GM19372 (cell line): Measurements from ENCODE around the gene AMN1.
"Not testable (repeated sequence)": the region's sequence is repeated elsewhere in the genome, so short reads cannot be mapped to it uniquely, and the experiment has no call there.

Experiments used
- ATAC-seq: cut with Tn5 transposase; IDR thresholded peaks from one replicate; pipeline ENCODE4 v1.9.1; 2021; ENCODE audit warnings: mild to moderate bottlenecking, low read depth, moderate library complexity; ENCODE audit not compliant: unreplicated experiment

AMN1 gene

GRCh38 chr12:31728917-31729640, at the start of gene AMN1:
AMN1 (minus strand) TSS chr12:31729021; CDS start chr12:31729008, 13 bp downstream.
- ATAC-seq: peak; percentile 95

- no peak for ATAC-seq
Observed at GRCh38 chr12:31773867-31774266, 45.0 kb upstream of the AMN1 start.

- ATAC-seq: no peak
Observed at GRCh38 chr12:31773223-31773750, 44.5 kb upstream of the AMN1 start.

GRCh38 chr12:31772685-31773222, 43.9 kb upstream of the AMN1 start:
- no peak for ATAC-seq

- ATAC-seq: no peak
Observed at GRCh38 chr12:31772186-31772585, 43.4 kb upstream of the AMN1 start.

- ATAC-seq: no peak
Observed at GRCh38 chr12:31768046-31768445, 39.2 kb upstream of the AMN1 start.

GRCh38 chr12:31765931-31766330, 37.1 kb upstream of the AMN1 start:
- ATAC-seq: no peak

GRCh38 chr12:31759632-31760459, 31.0 kb upstream of the AMN1 start:
- no peak for ATAC-seq

GRCh38 chr12:31758297-31758696, 29.5 kb upstream of the AMN1 start:
- ATAC-seq: not testable (repeated sequence)

GRCh38 chr12:31756977-31757420, 28.2 kb upstream of the AMN1 start:
- no peak for ATAC-seq

GRCh38 chr12:31752450-31752849, 23.6 kb upstream of the AMN1 start:
- no peak for ATAC-seq

- ATAC-seq: no peak
Observed at GRCh38 chr12:31751085-31751484, 22.3 kb upstream of the AMN1 start.

- no peak for ATAC-seq
Observed at GRCh38 chr12:31750747-31751039, 21.9 kb upstream of the AMN1 start.

- peak; percentile 64 for ATAC-seq
Observed at GRCh38 chr12:31749024-31749704, 20.3 kb upstream of the AMN1 start.

GRCh38 chr12:31745242-31745641, 16.4 kb upstream of the AMN1 start:
- ATAC-seq: no peak

GRCh38 chr12:31744363-31744762, 15.5 kb upstream of the AMN1 start:
- not testable (repeated sequence) for ATAC-seq

GRCh38 chr12:31742891-31743290, 14.1 kb upstream of the AMN1 start:
- no peak for ATAC-seq

- no peak for ATAC-seq
Observed at GRCh38 chr12:31740628-31741027, 11.8 kb upstream of the AMN1 start.

- no peak for ATAC-seq
Observed at GRCh38 chr12:31737763-31738162, 8.9 kb upstream of the AMN1 start.

GRCh38 chr12:31737345-31737744, 8.5 kb upstream of the AMN1 start:
- no peak for ATAC-seq

GRCh38 chr12:31736472-31736871, 7.7 kb upstream of the AMN1 start:
- no peak for ATAC-seq
